CD4-positive, alpha-beta T cell treated with Interleukin-6 for 4 hours (primary cell): Measurements from ENCODE around the gene ASPRV1.

ENCODE experiments used
- DNase-seq: peaks from one replicate; pipeline ENCODE4 v3.0.0-alpha.2; 2020; ENCODE audit warnings: mixed read lengths

The ASPRV1 gene

DNA sequence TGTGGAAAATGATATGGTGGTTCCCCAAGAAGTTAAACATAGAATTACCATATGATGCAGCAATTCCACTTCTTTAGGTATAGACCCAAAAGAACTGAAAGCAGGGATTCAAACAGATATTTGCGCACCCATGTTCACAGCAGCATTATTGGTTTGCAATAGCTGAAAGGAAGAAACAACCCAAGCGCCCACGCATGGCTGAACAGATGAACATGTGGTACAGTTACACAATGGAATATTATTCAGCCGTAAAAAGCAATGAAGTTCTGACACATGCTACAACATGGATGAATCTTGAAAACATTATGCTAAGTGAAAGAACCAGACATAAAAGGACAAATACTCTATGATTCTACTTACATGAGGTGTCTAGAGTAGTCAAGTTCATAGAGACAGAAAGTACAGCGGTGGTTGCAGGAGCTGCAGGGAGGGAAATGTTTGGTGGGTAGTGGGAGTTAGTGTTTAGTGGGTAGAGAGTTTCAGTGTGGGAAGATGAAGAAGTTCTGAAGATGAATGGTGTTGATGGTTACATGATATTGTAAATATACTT lies 26.7 kb upstream of the ASPRV1 start:
- no peak for DNase-seq

DNA sequence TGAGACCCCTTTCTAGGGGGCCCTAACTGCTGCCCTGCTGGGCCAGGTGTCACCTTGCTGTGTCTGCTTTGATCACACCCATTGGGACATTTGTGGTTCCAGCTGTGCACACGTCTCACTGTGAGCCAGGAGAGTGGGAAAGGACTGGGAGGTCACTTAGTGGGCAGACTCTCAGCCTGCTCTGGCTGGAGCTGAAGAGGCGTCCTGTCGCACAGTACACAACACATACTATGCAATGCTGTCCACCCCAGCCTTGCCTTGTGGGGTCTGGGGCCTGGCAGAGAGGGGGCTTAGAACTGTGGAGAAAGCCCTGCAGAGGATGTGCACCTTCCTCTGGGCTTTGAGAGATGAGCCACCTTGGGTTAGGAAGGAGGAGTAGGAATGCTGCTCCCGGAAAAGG lies 25.3 kb upstream of the ASPRV1 start:
- no peak for DNase-seq

DNA sequence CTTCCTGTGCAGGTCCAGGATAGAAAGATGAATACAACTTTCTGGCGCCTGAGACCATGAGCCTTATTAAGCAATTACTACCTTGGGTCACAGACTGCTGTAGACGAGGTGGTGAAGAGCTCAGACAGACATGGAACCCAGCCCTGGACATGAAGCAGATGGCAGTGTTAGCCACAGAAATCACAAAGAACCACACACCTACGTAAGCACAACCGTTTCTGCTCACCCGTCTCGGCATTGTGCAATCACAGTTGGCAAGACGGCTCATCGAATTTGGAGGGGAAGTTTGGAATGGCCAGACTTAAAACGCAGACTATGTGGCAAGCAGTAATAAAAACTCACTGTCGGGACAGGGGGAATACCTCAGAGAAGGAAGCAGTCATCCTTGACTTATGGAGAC lies 24.3 kb upstream of the ASPRV1 start:
- DNase-seq, result no peak

DNA sequence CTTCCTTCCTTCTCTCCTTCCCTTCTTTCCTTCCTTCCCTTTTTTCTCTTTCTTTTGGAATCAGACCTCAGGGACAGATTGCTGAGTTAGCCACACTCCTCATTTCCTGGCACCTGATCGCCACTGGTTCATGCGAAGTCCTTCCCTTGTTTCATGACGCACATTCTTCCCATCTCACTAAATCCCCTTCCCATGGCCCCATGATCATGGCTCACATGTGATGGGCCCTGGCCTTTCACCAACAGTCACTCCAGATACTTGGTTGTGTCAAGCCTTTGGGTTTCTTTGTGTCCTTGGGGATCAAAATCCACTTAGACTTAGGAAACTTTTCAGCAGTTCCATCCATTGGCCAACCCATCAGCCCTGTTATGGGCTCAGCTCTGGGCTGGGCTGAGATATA lies 23.8 kb upstream of the ASPRV1 start:
- DNase-seq, result no peak

DNA sequence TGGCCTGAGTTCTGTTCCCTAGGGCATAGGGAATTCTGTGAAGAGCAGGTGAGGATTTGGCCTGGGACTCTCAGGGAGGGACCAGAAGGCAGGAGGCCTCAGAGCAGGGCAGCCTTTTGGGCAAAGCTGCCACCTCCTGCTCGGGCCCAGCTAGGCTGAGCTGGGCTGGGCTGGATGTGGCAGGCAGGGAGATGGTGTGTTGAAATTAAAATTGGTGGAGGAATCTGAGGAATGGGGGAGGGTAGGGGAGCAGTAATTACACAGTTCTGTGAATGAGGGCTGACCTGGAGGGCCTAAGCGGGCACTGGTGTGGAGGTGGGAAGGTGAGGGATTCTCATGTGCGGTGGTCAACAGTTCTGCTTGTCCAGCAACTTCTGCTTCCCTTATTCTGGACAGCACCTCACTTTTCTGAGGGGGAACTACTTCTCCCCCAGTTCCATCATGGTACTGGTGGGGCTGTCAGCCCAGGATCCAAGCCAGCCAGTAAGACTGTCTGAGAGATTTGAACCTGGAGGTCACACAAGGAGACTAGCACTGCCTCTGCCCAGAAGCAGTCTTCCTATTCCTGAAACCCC lies 22.0 kb upstream of the ASPRV1 start:
- no peak for DNase-seq

DNA sequence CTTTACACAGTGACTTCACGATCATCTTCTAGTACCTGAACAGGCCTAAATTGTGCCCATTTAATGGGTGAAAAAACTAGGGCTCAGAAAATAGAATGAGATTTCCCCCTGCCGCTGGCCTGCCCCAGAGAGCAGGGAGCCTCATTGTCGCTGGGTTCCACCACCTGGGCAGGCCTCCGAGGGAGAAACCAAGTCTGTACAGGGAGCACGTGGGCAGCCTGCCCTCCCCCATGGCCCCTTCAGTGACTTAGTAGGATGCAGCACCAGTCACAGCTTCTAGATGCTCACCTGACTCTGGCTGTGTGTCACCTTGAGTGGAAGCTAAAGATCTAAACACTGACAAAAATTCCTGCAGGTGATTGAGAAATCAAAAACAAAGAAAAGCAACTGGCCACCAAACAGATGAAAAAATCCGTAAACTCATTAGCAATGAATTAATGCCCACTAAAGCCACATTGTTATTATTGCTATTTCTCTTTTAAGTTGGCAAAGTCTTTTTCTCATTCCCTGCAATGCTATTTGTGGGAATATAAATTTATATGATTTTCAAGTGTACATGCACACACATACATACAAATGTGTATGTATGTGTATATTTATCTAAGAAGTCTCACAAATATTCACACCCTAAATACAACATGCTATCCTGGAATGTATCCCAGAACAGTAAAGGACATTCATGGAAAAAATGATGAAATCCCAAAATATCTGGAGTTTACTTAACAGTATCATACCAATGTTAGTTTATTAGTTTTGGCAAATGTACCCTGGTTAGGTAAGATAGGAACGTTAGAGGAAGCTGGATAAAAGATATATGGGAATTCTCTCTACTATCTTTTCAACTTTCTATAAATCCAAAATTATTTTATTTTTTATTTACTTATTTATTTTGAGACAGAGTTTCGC lies 18.7 kb upstream of the ASPRV1 start:
- DNase-seq, result no peak

DNA sequence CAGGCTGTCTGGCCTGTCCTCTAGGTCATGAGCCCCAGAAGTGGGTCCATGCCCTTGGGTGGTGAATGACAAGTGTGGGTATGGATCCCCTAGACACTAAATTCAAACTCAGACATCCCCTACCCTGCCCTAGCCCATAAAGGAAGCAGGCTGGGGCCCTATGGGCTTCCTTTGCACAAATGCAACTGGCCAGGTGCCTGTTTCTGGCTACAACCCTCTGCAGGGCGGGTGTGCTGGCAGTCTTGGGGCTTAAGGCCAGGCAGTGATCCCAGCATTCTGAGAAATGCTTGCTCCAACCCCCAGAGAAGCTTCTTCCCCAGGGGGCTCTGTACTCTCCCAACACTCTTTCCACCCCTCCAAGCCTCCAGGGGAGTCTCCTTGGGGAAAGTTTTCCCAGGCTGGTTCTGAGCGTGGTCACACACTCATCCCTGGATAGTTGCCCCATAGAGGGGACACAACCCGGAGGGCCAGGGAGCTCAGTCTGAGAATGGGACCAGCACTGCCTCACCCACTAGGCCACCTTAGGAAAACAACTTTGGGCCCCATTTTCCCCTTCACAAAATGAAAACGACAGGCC lies 16.6 kb upstream of the ASPRV1 start:
- DNase-seq, result no peak

DNA sequence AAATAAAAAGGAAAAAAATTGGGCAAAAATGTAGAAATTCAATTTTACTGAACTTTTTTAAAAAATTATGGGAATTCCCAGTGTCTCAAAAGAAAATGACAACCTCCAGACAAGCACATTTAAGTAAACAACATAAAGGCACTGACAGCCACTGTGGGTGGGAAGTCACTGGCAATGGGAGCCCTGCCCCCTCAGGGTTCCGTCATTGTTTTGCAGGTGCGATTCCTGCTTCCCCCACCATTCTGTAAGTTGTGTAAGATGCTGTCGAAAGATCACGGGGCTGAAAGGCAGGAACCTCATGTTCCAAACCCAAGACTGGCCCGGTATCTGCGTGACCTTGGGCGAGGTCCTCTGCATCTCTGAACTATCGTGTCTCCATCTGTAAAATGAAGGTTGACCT lies 15.8 kb upstream of the ASPRV1 start:
- DNase-seq, result no peak

DNA sequence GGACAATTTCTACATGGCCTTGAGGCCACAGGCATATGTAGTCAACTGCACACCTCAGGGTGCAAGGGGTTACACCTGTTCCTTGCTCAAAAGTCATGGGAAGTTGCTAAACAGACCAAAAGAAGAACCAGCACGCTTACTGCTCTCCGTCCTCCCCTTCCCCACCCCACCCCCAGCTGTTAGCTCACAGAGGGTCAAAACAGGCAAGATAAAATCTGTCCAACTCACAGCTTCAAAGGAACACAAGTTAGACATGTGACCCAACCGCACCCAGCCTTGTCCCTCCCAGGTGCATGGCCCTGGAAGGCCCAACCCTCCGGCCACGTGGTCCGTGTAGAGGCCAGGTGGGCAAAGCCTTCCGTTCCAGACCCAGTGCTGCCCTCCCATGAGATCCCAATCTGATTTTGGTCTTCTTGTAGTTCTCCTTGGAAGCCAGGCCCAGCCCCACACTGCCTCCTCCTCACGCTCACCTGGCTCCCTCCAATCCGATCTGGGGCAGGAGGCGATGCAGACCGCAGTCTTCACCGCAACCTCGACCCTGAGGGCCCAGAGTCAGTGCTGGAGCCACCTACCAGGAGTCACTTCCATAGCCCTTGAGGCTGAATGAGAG lies 14.5 kb upstream of the ASPRV1 start:
- DNase-seq, result no peak

DNA sequence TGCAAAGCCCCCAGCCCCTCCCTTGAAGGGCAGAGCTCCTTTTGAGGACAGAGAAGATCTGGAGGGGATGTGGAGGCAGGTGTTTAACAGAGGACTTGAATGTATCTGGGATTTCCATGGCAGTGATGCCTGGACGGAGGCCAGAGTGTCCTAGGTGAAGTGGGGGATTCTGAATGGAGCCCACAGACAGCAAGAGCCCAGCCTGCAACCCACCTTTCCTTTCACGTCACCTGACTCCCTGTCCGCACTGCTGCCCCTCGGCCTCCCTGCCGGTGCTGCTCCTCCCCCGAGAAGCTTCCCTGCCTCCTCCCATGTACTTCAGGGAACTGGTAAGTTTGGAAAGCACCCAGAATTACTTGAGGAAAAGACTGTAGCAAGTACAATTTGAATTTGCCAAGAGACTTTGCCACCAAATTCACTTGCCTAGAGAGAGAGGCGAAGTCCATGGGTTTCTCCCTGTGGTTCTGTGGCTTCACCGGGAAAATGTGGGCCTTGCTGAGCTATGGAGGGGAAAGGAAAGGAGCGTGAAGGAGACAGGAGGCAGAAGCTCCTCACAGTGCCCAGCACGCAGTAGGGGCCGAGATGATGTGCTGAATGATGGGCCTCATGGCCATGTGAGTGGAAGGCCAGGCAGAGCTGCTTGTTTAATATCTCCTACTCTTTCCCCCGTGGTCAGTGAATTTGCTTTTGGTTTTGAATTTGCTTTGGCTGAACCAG lies 13.9 kb upstream of the ASPRV1 start:
- no peak for DNase-seq

DNA sequence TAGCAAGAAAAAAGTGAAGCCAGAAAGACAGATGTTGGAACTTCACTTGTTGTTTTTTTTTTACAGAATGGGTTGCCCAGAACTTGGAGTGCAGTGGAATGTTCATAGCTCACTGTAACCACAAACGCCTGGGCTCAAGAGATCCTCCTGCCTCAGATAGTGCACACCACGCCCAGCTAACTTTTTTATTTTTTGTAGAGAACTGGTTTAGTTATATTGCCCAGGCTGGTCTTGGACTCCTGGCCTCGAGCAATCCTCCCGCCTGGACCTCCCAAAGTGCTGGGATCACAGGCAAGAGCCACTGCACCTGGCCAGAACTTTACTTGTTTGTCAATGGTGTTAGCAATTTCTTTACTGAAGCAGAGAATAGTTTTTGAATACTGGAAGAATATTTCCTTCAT lies 11.9 kb upstream of the ASPRV1 start:
- DNase-seq, result no peak

DNA sequence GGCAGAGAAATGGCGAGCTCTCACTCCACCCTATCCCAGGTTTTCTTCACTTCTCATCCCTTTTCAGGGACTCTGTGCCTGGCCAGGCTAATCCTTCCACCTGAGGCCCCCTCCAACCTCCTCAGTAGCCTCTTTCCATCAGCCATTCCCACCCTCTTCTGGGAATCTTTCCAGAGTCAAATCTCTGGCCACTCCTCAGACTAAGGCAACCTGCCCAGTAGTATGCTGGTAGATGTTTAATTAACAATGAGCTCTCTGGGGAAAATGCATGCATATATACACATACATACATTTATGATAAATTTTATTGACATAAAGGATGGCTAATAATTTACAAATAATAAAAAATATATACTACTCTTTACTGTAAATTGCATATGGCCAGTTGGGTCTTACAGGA lies 11.4 kb upstream of the ASPRV1 start:
- DNase-seq, result no peak

DNA sequence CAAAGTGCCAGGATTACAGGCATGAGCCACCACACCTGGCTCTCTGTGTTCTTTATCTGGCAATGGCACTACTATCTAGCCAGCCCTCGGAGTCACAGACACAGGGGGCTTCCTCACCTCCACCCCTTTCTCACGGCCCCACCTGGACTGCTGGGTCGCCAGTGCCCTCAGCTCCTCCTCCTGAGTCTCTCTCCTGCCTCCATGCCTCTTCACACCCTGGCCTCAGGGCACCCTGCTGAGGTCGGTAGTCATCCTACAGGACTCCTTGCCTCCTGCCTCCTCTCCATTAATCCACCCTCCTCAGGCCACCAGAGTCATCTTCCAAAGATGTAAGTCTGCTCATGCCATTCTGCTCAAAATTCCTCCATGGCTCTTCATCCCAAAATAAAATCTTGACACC lies 8.6 kb upstream of the ASPRV1 start:
- no peak for DNase-seq

DNA sequence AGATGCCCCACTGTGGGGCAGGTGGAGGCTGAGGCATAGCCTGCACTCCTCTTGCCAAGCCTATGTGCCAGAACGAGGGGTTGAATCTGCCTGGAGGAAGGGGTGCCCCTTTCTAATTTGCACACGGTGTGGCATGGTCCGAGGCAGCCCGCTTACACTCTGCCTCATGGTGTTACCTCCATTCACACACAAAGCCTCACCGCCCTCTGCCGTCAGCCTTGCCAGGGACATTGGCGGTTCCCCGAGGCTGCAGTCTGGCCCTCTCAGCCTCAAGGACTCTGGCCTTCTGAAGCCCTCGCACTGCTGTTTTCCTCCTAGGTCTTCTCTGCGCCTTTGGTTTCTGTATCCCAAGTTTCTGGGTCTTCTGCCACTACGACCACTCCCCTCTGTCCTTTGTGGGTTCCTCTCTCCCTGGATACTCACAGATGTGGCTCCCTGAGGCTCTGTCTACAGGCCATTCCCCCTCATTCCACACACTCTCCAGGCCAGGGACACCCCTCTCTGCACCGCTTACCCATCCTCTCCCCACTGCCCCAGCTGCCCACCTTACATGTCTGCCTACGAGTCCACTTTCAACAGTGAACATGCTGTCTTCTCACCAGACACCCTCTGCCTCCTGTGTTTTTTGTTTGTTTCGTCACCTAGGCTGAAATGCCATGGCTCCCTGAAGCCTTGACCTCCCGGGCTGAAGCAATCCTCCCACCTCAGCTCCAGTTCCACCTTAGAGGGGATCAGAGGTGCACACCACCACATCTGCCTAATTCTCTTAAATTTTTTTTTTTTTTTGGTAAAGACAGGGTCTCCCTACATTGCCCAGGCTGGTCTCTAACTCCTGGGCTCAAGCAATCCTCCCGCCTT lies 7.9 kb upstream of the ASPRV1 start:
- no peak for DNase-seq

DNA sequence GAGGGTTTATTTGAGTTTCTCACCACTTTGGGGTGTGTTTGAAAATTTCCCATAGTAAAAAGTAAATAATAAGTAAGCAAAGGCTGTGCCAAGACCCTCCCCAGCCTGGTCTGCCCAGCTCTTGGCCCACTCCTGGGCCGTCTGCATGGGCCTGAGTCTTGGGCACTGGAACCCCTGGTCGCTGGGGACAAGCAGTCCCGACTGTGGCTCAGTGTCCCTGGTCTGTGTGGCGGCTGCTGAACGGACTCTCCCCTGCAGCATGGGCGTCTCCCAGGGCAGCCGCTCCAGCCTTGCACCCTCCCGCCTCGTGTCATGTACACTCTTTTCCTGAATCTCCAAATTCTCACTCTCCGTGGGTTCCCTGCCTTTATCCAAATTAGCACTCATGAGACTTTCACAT lies 7.2 kb upstream of the ASPRV1 start:
- DNase-seq, result no peak

DNA sequence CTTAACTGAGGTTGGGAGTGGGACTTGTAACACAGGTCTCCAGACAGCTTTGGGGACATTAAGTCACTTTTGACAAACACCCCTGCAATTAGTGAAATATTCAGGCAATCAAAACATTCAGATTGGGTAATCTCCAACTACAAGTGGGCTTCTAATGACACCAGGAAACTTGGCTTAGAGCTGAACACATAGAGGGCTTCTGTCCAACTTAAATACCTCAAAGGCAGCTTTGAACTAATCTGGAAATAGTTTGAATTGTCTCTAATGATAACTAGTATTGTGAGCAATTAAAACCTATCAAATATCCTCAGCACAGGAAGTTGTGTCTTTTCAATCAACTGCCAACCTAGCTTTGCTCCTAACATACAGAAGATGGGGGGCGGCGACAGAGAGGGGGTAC lies 5.1 kb upstream of the ASPRV1 start:
- DNase-seq, result no peak

DNA sequence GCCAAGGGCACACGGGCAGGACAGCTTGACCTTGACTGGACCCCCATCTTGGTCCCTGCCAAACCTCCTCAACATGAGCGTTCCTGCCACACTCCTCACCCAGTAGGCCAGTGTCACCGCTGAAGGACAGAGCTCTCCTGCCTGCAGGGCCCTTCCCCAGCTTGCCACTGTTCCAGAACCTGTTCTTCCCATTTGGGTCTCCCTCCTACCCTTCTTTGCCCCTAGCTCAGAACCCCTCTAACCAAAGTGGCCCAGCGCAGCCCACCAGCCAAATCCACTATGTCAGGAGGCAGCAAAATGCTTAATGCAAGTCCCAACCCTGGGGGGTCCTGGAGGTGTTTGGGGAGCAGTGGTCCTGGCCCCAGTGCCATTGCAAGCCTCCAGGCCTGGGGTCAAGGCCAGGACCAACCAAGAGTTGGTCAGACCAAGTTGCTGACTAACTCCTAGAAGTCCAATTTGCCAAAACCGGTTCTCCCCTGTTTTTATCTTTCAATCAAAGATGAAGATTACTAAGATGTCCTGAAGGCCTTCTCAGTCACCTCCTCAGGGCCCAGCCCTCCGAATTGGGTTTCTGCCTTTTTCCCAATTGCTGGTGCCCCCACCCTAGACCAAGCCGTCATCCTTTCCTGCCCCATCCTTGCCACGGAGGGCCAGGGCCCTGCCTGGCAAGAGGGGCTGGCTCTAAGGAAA lies 4.5 kb upstream of the ASPRV1 start:
- no peak for DNase-seq

DNA sequence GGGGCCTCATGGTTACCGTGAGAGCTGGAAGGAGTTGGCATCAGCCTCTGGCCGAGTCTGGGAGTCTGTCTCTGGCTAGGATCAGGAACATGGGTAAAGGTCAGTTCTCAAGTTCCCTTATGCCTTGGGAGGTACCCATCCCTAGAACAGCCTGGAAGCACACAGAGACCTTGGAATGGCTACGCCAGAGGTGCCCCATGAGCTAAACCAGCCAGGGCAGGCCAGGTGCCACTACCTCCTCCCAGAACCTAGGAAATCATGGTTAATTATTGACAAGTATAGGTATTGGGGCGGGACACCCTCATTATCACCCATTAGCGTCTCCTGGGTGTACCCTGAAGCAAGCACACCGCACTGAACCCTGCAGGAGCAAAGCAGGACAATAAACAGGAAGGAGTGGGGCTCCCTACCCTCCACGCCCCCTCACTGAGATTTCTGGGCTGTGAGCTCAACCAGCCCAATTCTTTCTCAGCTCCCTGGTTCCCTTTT lies 3.0 kb upstream of the ASPRV1 start:
- no peak for DNase-seq

DNA sequence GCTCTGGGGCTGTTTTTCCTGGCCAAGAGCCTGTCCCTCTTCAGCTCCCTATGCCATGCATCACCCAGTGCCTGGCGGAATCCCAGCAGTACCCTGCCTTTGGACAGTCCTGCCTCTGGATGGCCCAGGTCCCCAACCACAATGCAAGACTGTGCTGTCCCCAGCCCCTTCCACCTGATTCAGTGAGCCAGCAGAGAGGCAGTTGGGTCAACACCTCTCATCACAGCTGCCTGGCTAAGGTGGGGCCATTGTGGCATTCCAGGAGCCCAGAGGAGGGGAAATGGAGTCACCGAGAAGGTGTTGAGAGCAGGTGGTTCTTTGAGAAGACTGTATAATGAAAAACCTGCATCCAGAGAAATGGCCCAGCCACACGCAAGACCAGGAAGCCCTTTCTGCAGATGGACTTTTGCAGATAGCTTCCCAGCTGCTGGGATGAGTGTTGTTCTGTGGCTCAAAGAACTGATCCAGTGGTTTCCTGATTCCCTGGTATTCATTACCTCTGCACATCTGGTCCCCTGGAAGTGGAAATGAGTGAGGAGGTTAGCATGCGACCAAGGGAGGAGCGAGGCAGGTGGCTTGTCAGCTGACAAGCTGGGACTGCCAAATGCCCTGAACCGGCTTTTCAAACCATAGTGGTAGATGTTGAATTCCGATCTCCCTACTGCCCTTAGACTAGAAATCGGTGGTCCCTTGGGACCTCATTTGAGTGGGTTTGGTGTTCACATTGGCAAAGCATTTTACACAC lies 1.7 kb upstream of the ASPRV1 start:
- no peak for DNase-seq

DNA sequence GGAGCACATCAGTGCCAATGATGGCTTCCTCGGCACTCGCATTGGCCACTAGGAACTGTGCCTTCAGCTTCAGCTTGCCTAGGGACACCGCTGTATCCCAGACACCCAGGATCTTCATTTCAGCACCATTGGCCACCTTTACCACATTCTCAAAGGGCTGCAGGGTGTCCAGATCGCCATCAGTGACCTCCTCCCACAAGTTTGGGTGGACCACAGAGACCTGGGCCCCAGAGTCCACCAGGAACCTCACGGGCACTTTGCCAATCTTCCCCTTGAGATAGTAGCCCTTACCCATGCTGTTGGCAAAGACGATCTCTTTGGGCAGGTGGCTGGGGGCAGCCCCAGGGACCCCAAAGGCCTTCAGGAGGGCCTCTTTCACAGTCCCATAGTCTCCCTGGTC lies 610 bp downstream of the ASPRV1 start:
- no peak for DNase-seq
